ENCODE results near the gene F2.

DNA sequence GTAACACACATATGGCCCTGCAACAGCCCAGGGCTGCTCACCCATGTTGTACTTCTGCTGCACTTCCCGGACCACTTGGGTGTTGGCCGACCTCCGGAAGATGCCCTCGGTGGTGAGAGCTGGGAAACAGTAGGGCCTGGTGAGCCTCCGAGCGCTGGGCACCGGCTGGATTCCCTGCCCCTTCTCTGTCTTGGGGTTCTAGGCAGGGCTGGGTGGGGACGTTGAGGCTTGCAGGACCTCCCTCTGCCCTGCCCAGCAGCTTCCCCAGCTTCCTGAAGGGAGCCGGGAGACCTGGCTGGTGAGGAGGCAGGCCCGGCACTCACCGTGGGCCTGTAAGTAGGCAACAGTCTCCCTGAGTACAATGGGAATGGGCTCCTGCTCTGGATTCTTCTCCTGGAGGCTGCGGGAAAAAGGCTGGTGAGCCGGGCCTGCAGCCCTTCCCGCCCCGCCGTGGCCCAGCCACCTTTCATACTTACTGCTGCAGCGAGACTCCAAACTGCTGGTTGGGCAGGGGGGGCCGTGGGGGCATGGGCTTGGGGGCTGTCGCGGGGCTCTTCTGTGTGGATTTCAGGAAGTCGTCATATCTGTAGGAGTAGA, 38.8 kb upstream of the F2 start:
- TF ChIP-seq RAD21 (IDR thresholded peaks at IDR 0.05) = no peak
- TF ChIP-seq, protein P1, sequence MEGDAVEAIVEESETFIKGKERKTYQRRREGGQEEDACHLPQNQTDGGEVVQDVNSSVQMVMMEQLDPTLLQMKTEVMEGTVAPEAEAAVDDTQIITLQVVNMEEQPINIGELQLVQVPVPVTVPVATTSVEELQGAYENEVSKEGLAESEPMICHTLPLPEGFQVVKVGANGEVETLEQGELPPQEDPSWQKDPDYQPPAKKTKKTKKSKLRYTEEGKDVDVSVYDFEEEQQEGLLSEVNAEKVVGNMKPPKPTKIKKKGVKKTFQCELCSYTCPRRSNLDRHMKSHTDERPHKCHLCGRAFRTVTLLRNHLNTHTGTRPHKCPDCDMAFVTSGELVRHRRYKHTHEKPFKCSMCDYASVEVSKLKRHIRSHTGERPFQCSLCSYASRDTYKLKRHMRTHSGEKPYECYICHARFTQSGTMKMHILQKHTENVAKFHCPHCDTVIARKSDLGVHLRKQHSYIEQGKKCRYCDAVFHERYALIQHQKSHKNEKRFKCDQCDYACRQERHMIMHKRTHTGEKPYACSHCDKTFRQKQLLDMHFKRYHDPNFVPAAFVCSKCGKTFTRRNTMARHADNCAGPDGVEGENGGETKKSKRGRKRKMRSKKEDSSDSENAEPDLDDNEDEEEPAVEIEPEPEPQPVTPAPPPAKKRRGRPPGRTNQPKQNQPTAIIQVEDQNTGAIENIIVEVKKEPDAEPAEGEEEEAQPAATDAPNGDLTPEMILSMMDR (IDR thresholded peaks at IDR 0.05; ENCODE audit: low read depth, low read length, missing input control) = no peak
- TF ChIP-seq, protein P2, sequence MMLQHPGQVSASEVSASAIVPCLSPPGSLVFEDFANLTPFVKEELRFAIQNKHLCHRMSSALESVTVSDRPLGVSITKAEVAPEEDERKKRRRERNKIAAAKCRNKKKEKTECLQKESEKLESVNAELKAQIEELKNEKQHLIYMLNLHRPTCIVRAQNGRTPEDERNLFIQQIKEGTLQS (IDR thresholded peaks at IDR 0.05) = no peak

Measured in liver (tissue), 3 donors.